RWPE1 (cell line): Measurements from ENCODE around the gene IGLON5.
A peak's percentile ranks its signal among the peaks of the same experiment; 100 is the strongest.

Source experiments
- CTCF ChIA-PET: fragments of 350-600 bp; sonication (Branson Sonifier 250); formaldehyde crosslinking; extraction: SDS; loops from one replicate; lab custom pipeline; 2021; lab: Yijun Ruan, JAX
- POLR2A ChIA-PET: fragments of 400-600 bp; formaldehyde crosslinking; extraction: SDS; loops from one replicate; lab custom pipeline; 2020; ENCODE audit warnings: antibody characterized with exemption; ENCODE audit not compliant: low non-redundant PET; lab: Yijun Ruan, JAX
- DNase-seq: peaks from one replicate; pipeline ENCODE4 v3.0.0; 2012; ENCODE audit warnings: low spot score
- H3K27ac ChIP-seq: fragments of 450-650 bp; 2 replicates; pipeline ENCODE4 v1.5.1; 2017
- TF ChIP-seq, protein P1 (sequence below): fragments of 450-650 bp; conservative IDR thresholded peaks from 2 replicates; pipeline ENCODE4 v1.5.1; 2017; ENCODE audit warnings: low read depth, mild to moderate bottlenecking

Gene IGLON5

DNA sequence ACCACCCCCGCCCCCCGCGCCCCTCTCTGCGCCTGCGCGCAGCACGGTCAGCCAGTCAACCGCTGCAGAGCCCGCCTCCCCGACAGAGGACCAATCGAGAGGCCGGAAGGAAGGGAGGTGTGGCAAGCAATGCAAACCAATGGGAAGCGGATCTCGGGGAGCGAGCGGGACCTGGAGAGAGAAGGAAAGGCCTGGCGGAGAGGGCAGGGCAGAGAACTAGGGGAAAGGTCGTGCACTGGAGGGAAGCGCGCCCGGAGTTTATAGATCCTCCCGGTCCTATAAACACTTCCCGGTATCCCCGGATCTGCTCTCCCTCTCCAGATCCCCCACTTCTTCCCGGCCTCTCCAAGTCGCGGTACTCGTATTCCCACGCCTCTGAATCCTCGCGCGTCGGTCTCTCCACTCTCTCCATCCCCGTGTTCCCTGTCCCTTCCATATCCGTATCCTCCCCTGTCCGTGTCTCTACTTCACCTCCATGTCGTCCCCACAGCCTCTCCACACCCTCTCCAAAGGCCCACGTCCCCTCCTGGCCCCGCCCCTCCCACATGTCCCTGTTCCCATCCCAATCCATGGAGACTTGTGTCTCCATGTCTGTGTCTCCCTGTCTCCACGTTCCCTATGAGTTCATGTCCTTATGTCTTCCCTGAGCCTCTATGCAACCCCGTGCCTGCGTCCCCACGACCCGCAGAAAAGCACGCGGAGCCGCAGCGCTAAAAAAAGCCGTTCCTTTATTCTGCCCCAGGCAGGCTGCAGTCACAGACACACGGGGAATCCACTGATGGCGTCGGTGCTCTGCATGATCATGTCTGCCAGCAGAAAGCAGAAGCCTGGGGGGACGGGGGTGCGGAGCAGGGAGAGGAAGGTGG lies 55.2 kb downstream of the IGLON5 start:
- POLR2A ChIA-PET: no interaction called here
- peak; percentile 96 for DNase-seq
- TF ChIP-seq, protein P1, sequence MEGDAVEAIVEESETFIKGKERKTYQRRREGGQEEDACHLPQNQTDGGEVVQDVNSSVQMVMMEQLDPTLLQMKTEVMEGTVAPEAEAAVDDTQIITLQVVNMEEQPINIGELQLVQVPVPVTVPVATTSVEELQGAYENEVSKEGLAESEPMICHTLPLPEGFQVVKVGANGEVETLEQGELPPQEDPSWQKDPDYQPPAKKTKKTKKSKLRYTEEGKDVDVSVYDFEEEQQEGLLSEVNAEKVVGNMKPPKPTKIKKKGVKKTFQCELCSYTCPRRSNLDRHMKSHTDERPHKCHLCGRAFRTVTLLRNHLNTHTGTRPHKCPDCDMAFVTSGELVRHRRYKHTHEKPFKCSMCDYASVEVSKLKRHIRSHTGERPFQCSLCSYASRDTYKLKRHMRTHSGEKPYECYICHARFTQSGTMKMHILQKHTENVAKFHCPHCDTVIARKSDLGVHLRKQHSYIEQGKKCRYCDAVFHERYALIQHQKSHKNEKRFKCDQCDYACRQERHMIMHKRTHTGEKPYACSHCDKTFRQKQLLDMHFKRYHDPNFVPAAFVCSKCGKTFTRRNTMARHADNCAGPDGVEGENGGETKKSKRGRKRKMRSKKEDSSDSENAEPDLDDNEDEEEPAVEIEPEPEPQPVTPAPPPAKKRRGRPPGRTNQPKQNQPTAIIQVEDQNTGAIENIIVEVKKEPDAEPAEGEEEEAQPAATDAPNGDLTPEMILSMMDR: no peak
- CTCF ChIA-PET: interaction anchor here (0.7 kb wide), 1 partner anchor 58 kb away, joined by 3 read pairs; no protein-coding TSS in a partner anchor
- H3K27ac ChIP-seq: peak overlapping the region; percentile 93

DNA sequence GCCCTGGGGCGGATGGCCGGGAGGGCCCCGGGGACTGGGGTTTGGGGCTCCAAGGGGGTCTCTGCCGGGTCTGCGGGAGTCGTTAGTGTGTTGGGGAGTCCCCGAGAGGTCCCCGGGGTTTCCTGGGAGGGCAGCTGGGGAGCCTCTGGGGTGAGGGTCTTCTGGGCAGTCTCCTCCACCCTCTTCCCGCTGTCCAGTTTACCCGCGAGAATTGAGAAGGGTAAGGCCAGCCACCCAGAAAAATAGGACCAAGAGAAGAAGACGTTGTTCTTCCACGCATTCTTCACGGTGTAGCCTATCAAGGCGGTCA lies 55.8 kb downstream of the IGLON5 start:
- H3K27ac ChIP-seq: peak overlapping the region; percentile 93
- POLR2A ChIA-PET: interaction anchor here (0.7 kb wide), 1 partner anchor 28 kb away, joined by 4 read pairs; no protein-coding TSS in a partner anchor
- TF ChIP-seq, protein P1: no peak
- CTCF ChIA-PET: no interaction called here
- DNase-seq: no peak

DNA sequence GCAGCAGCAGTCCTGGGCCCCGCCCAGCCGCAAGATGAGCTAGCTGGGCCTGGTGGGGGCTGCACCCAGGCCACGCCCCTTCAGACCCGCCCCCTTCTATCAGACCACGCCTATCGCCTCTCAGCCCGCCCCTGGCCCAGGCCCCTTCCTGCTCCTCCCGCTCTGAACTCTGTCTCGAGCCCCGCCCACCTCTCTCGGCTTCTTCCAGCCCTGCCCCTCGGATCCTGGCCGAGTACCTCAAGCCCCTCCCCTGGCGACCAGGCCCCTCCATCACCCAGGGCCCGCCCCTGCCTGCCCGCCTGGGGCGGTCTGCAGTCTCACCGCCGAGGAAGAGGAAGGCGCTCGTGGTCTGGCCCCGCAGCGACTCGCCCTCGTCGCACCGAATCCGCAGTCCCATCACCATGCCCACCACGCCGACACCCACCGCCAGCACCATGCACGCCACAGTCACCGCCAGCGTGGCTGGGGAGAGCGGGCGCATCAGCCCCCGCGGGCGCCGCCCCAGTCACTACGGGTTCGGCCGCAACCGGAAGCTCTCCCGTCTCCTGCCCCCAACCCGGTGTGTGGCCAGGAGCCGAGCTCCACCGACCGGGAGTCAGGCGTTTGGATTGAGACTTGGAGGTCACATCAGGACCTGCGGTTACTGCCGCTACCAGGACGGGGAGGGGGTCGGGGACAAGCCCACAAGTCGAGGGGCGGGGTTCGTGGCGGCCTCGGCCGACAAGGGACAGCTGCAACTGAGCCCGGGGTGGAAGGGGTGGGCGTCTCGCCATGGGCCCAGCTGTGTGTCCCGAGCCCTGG lies 56.3 kb downstream of the IGLON5 start:
- peak overlapping the region; percentile 93 for H3K27ac ChIP-seq
- CTCF ChIA-PET: no interaction called here
- DNase-seq: peak; percentile 95
- TF ChIP-seq, protein P1: no peak
- POLR2A ChIA-PET: interaction anchor here (0.5 to 0.7 kb wide), 2 partner anchors 28 kb away, joined by 4 to 11 read pairs; no protein-coding TSS in a partner anchor

DNA sequence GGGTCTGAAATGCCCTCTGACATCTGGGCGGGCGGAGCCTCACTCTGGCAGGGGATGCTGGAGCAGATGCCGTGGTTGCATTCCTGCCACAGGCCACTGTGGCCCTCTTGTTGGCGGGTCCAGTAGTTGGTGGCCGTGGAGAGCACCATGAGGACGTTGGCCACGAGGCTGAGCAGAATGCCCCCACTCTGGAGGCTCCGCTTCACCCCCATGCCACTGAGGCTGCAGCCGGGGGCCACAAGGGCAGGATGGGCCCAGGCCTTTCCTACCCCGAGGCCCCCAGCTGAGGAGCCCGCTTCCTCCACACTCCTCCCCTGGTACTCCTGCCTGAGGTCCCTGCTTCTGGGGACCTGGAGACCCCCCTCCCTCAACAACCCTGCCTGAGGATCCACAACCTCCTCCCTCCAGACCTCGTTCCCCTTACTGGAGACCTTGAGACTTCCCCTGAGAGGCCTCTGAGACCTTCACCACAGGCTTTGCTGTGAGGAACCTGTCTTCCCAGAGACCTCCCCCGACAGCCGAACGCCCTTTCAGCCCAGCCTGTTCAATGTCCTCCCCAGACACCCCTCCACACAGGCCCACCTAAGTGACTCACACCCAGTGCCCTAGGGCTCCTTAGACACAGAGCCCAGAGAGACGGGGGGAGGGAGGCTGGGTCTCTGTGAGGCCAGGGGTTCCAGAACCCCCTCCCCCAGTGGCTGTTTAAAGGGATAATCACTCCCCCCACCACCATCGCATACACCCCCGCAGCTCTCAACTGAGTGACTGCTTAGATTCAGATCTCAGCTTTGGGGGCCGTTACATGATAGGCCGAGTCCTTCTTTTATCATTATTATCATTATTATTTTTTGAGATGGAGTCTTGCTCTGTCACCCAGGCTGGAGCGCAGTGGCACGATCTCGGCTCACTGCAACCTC lies 57.2 kb downstream of the IGLON5 start, which contains the start of gene CLDND2:
CLDND2 (minus strand) TSS at position 638 of the 917 bp plus-strand sequence; CDS start at position 212, 426 bp downstream.
- ChIA-PET POLR2A (no interaction called here), CTCF (interaction anchor here (0.7 kb wide), 1 partner anchor 105 kb away, joined by 4 read pairs; no protein-coding TSS in a partner anchor)
- peak within 1 kb of the TSS; percentile 93 for H3K27ac ChIP-seq

DNA sequence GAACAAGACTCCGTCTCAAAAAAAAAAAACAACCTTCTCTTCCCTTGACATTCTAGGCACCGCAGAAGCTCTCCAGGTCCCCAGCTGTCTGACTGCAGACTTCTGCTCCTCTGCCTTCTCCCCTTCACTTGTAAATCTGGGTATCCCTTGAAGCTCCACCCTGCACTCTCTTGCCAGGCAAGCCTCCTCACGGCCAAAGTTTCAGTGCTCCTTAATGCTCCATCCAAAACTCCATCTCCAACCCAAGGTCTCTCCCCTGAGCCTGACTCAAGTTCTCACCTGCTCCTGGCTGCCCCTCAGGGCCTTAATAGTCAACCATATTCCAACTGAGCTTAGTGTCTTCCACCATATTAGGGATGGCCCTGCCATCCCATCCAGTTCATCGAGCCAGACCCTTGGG lies 58.8 kb downstream of the IGLON5 start:
- POLR2A ChIA-PET: interaction anchor here (0.6 kb wide), 1 partner anchor 20 kb away, joined by 3 read pairs; the partner anchor contains the start of gene C19orf84
- CTCF ChIA-PET: no interaction called here
- no peak overlapping the region for H3K27ac ChIP-seq

More for the DNA sequence above, 57.2 kb downstream of the IGLON5 start, which contains the start of gene CLDND2:
- TF ChIP-seq, protein P1: no peak
- no peak for DNase-seq

More for the DNA sequence above, 58.8 kb downstream of the IGLON5 start:
- DNase-seq: no peak
- TF ChIP-seq, protein P1: no peak
